Measurements from ENCODE around the gene LCLAT1.

DNA sequence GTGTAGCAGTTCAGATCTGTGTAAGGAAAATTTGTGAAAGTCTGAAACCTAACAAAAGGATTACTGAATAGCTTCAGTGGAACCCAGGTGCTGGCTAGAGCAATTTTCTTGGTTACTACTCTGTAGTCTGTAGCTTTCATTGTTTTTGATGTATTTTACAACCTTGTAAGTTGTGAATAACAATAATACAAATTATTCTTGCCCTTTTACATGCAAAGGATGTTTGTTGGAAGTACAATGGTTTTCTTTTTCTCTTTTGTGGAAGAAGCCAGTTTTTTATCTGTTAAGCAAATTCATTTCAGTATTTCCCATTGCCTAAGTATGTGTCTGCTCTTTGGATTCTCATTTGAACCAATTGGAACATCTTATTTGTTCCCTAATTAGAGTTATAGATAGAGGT is 10.2 kb downstream of the LCLAT1 start:
- TF ChIP-seq CTCF (IDR thresholded peaks at IDR 0.05; ENCODE audit: low read depth, low read length, poor library complexity, severe bottlenecking) (no peak), EZH2phosphoT487 (IDR thresholded peaks at IDR 0.05; ENCODE audit: borderline replicate concordance, low read length) (no peak)

Measured in DOHH2 (cell line).